HEK293T (cell line): Measurements from ENCODE around the gene RBFOX1.

Experiments used
- LEF1 ChIP-seq: fragments of 450-650 bp; IDR thresholded peaks from 2 replicates; pipeline ENCODE4 v1.6.1; 2017; ENCODE audit warnings: mild to moderate bottlenecking, borderline replicate concordance
- PKNOX1 ChIP-seq: fragments of 450-650 bp; IDR thresholded peaks from 2 replicates; pipeline ENCODE4 v1.6.1; 2016
- SP1 ChIP-seq: fragments of 450-650 bp; IDR thresholded peaks from 2 replicates; pipeline ENCODE4 v1.6.1; 2017

GRCh38 chr16:7431723-7432122, 99.1 kb downstream of the RBFOX1 start:
- TF ChIP-seq PKNOX1 (no peak), LEF1 (no peak), SP1 (no peak)
